Left renal pelvis (tissue), 4 donors: Measurements from ENCODE around the gene DCTPP1. TPM values are rescaled to one million over a fixed set of nuclear protein-coding genes. Genes with fewer than 3 reads are reported as not detected.
"Not testable (repeated sequence)": the region's sequence is repeated elsewhere in the genome, so short reads cannot be mapped to it uniquely, and the experiment has no call there.

Source experiments
- DNase-seq, 4 donors: peaks; one replicate each; pipeline ENCODE4 v3.0.0-alpha.2; 2013; ENCODE audit warnings: low read depth in 4 of 4, low spot score in 3 of 4
- polyA plus RNA-seq, 4 donors: library from polyadenylated mRNA; unstranded; fragments of 120-200 nt; gene quantifications; one replicate each; pipeline ENCODE4 v1.2.1, GENCODE V29; 2013; ENCODE audit not compliant: insufficient read length in 4 of 4

DCTPP1 gene
- polyA plus RNA-seq, 4 donors, result 31.4 to 50.4 (median 41.3) TPM

- DNase-seq, result no peak
These were observed 13.7 kb downstream of the DCTPP1 start for GRCh38 chr16:30416047-30416603.

GRCh38 chr16:30414159-30414558 is 15.7 kb downstream of the DCTPP1 start:
- DNase-seq, result no peak

DNA sequence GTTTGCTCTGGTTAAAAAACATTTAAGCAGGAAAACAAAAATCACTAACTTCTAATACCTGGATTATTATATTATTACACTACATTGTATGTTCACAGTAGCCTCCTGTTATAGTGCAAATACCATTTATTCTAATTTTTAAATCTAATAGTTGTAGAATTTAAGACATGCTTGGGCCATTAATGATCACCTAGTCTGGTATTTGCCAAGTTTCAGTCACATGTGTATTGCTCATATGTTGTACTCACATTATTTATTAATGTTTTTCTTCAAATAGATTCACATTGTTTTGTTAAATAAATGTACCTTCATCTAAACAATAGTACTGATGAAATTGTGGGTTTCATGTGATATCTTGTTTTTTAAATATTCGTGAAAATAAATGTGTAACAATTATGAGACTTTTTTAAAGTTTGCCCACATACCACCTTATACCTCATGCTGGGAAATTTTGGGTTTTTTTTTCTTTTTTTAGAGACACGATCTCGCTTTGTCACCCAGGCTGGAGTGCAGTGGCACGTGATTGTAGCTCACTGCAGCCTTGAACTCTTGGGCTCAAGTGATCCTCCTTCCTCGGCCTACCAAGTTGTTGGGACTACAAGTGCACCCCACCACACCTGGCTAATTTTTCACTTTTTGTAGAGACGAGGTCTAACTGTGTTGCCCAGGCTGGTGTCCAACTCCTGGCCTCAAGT is 16.6 kb downstream of the DCTPP1 start:
- no peak for DNase-seq

DNA sequence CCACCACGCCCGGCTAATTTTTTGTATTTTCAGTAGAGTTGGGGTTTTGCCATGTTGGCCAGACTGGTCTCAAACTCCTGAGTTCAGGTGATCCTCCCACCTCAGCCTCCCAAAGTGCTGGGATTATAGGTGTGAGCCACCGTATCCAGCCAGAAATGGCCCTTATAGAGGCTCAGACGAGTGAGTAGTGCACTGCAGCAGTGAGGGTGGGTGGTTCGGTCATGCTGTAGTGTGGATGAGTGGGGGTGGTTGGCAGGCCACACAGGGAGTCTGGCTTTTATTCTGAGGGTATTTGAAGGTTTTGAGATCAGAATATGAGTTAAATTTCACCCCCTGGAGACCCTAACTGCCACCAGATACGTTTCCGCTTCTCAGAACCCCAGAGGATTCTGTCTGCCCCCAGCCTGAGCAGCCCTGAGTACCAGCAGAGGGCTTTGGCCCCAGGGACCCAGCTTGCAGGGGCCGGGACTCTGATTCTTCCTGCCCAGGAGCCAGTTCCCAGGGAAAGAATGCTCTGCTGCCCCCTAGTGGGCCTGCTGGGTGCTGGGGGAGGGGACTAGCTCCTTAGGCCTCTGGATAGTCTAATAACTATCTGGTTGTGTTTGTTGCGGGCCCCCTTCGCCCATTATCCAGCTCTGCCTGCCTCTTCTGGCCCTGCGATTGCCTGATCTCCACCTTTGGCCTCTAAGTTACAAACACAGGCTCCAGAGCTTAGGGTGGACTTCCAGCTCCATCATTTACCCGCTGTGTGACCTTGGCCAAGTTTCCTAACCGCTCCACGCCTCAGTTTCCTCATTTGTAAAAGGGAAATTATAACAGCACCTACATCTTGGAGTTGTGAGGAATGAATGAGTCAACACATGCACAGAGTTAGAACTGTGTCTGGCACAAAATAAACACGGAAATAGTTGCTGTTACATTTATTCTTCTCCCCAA is 20.4 kb downstream of the DCTPP1 start:
- peak in 2 of 4 donors; percentile 82 to 84 for DNase-seq

DNA sequence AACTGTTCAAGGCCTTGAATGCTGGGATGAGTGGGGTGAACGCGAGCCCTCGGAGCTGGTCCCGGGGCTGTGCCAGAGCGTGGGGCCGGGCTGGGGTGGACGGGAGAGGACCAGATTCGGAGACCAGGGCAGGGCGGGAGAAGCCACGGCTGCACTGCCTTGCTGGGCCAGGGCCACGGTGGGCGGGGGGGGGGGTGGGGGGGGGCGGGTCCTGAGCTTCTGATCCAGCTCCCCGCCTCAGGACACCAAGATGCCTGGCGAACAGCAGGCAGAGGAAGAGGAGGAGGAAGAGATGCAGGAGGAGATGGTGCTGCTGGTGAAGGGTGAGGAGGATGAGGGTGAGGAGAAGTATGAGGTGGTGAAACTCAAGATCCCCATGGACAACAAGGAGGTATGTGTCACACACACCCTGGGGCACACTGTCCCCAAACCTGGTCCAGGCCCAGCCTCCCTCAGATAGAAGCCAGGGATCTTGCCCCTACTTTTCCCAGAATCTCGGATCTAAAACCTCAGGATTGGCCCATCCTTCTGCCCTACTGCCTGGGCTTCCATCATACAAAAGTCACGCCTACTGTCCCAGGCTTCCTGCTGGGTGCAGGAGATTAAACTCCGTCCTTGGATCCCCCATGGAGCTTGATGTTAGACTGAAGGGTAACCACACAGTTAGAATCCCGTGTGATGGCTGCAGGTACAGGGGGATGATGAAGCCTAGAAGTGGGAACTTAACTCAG is 21.9 kb downstream of the DCTPP1 start:
- no peak for DNase-seq

DNA sequence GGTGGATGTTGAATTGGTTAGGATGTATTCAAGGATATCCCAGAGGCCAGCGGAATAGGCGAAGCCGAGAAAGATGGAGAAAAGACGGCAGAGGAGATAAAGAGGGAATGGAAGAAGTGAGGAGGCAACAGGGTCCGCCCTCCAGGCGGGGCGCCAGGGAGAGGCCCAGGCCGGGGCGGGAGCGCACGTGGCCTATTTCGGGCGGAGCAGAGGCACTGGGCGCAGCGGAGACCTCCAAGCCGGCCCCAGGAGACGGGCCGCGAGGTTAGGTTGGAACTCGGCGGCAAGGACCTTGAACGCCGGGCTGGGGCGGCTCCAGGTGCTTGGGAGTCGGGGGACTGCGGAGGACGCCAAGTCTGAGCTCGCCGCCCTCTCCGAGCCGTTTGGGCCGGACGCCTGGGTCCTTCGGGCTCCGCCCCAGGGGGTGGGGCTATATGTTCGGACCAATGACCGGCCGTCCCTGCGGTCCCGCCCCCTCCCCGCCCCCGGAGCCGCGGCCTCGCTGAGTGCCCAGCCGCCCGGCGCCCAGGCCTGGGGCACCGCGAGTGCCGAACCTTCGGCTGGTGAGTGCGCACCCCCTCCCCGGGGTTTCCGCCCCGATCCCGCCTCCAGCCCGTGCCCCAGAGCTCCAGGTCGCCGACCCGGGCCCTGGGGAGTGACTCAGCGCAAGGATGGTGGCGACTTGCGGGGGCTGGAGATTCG is 22.6 kb downstream of the DCTPP1 start, which contains the start of gene ZNF771:
ZNF771 (plus strand) TSS at position 505 of the 702 bp plus-strand sequence. CDS start 448 bp downstream, outside the sequence.
- DNase-seq, result peak in 2 of 4 donors; percentile 78 to 83

DNA sequence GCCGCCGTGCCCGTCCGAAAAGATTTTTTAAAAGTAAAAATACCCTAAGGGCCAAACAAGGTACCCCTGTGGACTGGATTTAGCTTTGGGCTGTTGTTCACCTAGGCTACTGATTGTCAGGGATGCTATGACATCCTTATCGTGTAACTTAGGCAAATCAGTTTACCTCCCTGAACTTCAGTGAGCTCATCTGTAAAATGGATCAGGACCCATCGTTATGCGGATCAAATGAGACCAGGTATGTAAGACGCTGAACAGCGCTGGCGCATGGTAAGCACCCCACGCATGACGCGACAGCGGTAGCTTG is 23.1 kb downstream of the DCTPP1 start:
- DNase-seq, result no peak

- no peak for DNase-seq
These were observed 27.9 kb downstream of the DCTPP1 start for GRCh38 chr16:30401768-30402425.

- no peak for DNase-seq
These were observed 30.2 kb downstream of the DCTPP1 start for GRCh38 chr16:30399435-30400186.

DNA sequence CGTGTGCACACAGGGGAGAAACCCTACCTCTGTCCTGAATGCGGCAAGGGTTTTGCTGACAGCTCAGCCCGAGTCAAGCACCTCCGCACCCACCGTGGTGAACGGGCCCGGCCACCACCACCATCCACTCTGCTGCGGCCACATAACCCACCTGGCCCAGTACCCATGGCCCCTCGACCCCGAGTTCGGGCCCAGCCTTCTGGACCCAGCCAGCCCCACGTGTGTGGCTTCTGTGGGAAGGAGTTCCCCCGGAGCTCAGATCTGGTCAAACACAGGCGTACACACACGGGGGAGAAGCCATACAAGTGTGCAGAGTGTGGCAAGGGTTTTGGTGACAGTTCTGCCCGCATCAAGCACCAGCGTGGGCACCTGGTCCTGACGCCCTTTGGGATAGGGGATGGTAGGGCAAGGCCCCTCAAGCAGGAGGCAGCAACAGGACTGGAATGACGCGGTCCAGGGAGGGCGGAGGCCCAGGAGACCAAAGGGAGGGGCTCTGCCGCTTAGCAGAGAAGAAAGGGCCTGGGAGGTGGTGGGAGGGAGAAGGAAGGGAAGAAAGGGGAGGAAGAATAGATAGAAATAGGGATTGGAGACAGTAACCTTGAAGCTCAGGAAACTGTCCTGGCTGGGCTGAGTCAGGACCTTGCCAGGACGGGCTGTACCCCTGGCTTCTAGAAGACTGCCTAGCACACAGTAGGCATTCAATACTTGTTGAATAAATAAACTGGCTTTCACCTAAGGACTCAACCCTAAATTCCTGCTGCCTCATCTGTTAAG is 31.0 kb downstream of the DCTPP1 start:
- no peak for DNase-seq

DNA sequence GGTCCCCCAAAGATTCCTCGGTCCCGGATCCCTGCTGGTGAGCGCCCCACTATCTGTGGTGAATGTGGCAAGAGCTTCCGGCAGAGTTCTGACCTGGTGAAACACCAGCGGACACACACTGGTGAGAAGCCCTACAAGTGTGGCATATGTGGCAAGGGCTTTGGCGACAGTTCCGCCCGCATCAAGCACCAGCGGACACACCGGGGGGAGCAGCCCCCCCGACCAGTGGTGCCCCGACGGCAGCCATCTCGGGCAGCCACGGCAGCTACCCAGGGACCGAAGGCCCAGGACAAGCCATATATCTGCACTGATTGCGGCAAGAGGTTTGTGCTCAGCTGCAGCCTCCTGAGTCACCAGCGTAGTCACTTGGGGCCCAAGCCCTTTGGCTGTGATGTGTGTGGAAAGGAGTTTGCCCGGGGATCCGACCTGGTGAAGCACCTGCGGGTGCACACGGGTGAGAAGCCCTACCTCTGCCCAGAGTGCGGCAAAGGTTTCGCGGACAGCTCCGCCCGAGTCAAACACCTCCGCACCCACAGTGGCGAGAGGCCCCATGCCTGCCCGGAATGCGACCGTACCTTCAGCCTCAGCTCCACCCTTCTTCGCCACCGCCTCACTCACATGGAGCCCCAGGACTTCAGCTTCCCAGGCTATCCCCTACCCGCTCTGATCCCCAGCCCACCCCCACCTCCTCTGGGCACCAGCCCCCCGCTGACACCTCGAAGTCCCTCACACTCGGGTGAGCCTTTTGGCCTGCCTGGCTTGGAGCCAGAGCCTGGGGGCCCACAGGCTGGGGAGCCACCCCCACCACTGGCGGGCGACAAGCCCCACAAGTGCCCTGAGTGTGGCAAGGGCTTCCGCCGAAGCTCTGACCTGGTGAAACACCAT is 31.8 kb downstream of the DCTPP1 start:
- no peak for DNase-seq

DNA sequence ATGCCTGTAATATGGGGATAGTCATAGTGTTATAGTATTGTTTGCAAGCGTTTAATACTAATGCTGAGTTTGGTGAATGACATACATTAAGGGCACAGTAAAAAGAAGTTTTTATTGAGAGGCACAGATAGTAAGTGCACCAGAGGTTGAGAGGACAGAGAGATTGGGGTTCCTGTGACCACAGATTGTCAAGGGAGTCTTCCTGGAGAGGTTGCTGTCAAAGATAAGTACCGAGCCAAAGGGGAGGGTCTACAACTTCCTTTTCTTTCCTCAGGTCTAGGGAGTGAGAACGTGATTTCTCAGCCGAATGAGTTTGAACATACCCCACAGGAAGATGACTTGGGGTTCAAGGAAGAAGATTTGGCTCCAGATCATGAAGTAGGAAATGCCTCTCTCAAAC is 32.8 kb downstream of the DCTPP1 start:
- no peak for DNase-seq

- not testable (repeated sequence) for DNase-seq
These were observed 33.2 kb downstream of the DCTPP1 start for GRCh38 chr16:30396627-30397026.

DNA sequence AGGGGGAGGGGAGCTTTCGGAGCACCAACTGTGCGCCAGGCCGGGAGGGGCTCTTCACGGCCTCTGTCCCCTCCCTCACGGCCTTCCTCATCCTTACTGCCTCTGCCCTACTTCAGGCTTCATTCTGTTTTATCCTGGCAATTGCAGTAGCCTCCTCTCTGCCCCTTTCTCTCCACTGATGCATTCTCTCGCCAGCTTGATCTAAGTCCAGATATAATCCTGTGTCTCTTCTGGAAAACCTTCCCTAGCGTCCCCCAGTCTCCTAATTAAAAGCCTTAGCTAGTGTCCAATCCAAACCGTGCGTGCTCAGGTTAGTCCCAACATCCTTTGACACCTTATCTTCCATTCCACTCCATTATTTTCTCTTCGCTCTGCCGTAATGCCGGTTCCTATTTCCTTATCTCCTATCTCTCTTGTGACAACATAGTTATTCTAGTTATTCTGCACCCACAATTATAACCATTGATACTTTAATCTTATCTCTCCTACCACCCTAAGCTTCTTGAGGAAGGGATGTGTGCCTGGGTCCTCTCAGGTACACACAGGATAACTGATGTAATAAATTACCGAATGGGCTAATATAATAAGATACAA is 33.7 kb downstream of the DCTPP1 start:
- no peak for DNase-seq

- peak in 3 of 4 donors; percentile 77 to 79 (median 78) for DNase-seq
These were observed 34.5 kb downstream of the DCTPP1 start, which contains the start of gene ZNF48 for GRCh38 chr16:30395155-30395991. ZNF48 (plus strand) TSS chr16:30395420; CDS start chr16:30395795, 375 bp downstream.
